NCI-H2107 (cell line): ENCODE data around the gene IL17C.

Source experiments
- DNase-seq: peaks from one replicate; lab custom pipeline; 2025; lab: John Stamatoyannopoulos, UW

IL17C gene

DNA sequence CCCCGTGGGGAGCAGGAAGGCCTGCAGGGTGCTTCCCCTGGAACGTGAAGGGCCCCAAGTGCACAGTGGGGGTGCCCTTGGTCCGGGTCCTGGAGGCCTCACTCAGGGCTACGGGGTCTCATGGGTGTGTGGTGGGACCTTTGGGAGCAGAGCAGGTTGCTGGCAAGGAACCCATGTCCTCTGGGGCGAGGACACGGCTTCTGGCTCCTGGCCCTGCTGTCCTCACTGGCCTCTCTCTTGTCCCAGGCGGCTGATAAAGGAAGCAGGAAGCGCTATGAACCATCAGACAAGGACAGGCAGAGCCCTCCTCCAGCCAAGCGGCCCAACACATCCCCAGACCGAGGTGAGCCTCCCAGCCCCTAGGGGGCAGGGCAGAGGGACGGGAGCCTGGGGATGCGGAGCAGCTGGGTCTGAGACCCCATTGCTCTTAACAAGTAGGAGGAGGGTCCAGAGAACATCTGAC is 9.8 kb upstream of the IL17C start:
- no peak for DNase-seq

DNA sequence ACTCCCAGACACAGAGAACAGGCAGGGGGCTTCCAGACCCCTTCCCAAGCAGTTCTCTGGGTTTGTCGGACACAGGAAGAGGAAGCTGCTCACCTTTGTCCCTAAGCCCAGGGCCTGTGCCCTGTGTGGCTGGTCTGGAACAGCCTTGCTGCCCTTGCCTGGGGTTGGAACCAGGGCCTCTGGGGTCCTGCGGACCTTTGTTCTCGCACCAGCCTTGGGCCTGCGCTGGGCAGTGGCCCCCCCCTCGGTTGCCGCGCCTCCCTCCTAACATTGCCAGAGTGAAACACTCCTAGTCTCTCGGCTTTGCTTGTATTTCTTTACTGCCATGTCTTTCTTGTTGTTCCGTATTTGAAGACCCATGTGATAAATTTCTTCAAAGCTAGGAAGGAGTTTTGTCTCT is 8.5 kb upstream of the IL17C start:
- no peak for DNase-seq

DNA sequence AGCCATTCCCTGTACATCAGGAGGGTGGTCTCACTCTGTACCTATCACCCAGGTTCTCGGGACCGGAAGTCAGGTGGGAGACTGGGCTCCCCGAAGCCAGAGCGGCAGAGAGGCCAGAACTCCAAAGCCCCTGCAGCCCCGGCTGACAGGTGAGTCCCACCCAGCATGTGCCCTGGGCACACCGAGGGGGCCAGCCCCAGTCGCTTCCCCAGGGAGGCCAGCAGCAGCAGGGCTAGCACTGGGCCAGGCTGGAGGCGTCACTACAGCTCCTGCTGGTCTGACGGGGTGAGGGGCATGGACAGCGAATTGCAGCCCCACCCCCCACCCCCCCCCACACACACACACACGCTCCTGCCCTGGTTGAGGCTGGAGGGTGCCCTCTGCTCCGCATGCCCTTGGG is 7.9 kb upstream of the IL17C start:
- no peak for DNase-seq

DNA sequence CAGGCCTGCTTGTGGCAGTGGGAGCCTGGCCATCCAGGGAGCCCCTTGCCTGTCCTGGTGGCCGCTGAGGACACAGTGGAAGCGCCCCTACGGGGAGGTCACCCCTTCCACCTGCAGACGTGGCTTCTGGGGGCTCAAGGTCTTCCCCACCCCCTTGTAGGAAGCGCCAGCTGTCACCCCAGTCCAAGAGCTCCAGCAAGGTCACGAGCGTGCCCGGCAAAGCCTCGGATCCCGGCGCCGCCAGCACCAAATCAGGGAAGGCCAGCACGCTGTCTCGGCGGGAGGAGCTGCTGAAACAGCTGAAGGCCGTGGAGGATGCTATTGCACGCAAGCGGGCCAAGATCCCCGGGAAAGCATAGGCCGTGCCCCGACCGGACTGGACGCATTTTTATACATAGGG is 7.4 kb upstream of the IL17C start:
- DNase-seq, result no peak

DNA sequence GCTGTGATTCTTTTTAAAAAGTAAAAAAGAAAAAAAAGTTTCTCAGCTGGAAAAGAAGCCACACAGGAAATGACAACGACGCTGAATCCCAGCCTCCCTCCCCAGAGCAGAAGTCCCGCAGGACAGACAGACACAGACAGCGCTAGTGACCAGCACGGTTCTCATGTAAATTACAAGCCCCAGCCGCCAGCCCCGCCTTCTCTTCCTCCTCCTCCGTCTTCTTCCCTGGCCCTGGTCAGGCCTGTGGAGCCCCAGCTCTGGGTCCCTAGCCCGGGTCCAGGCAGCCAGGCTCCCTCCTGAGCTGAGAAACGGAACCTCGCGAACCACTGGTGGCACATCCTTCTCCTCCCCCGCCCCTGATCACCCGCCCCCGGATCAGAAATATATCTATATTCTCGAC is 7.0 kb upstream of the IL17C start:
- no peak for DNase-seq

DNA sequence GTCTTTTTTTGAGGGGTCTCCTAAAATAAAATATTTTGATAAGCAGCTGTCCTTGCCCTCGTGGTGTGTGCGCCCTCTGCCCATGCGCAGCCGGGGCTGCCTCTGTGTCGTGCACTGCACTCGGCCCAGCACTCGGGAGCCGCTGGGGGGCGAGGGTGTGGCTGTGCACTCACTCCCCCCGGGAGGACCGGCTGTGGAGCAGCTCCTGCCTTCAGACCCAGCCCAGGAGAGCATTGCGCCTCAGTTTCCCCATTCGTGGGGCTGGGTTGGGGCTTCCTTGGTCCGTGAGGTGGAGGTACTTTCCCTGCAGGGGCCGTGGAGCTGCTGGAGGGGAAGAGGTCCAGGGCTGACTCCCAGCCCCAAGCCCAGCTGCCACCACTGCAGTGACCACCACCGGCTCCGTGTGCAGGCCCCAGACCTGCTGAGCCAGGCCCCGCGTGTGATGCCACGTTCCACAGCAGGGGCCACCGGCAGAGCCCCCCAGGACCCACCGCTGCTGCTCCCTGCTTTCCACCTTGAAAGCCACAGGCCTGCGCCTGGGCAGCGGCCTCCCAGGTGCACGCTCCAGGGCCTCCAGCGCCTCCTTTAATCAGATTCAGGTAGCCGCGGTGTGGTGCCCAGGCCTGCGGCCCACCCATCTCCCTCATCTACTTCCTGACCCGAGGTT is 6.3 kb upstream of the IL17C start:
- no peak for DNase-seq

DNA sequence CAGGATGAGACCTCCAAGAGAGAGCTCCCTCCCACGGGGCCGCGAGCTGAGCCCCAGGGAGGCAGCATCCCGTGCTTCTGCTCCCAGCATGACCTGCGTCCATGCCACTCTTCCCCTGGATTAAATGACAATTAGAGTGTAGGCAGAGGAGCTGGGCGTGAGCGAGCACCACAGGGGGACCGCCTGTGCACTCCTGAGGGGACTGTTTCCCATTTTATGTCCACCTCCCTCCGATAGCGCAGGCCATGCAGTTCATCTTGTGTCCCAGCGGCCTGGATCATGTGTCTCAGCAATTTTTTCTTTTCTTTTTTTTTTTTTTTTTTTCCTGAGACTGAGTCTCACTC is 5.8 kb upstream of the IL17C start:
- DNase-seq, result no peak

DNA sequence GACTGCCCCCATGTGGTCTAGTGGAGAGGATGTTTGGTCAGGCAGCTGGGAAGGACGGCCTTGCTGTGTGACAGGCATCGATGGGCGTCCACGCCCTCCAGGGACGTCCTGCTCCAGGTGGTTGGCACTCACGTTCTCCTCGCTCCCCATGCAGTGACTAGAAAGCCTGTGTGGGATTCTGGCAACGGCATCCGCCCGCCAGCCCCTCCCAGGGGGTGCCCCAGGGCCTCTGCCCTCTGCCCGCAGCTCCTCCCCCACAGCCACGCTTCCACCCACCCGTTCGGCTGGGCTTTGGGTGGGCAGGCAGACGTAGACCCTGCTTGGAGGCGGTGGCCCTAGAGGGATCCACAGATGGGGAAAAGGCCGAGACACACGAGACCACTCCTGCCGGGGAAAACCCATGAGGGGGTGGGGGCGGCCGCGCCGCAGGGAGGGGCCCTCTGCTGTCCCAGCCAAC is 4.7 kb upstream of the IL17C start:
- DNase-seq, result no peak

DNA sequence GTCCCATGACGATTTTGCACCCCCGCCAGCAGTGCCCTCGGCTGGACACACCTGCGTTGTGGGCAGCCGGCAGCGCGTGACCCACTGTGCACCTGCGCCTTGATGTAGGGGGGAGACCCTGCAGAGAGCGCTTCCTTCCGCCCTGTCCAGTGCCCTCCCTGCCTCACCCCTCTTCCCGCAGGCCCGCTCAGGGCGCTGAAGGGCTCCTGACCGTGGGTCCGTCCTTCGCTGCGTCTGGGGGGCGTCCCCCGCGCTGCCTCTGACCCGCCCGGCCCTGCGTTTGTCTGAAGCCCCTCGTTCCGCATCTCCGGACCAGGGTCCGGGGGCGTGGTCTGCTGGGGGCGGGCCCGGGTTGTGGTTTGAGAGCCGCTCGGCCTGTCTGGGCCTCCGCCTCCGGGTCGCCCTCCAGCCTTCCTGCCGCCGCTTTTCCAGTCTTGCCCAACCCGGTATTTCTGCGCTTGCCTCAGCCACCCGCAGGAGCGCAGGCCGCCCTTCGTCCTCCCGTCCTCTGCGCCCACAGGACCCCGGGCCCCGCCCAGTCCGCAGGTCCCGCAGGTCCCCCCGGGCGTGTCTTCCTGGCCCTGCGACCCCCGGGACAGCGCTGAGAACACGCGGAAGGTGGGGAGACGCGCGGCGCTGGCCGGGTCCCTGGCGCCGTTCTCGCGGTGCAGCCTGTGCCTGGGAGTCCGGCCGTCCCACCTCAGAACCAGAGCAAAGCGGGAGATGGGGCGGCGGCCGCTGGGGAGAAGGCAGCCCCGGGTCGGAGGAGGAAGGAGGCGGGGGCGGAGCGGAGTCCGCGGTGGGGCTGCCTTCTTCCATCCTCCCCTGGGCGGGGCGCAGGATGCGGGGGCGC is 4.0 kb upstream of the IL17C start:
- DNase-seq, result no peak

DNA sequence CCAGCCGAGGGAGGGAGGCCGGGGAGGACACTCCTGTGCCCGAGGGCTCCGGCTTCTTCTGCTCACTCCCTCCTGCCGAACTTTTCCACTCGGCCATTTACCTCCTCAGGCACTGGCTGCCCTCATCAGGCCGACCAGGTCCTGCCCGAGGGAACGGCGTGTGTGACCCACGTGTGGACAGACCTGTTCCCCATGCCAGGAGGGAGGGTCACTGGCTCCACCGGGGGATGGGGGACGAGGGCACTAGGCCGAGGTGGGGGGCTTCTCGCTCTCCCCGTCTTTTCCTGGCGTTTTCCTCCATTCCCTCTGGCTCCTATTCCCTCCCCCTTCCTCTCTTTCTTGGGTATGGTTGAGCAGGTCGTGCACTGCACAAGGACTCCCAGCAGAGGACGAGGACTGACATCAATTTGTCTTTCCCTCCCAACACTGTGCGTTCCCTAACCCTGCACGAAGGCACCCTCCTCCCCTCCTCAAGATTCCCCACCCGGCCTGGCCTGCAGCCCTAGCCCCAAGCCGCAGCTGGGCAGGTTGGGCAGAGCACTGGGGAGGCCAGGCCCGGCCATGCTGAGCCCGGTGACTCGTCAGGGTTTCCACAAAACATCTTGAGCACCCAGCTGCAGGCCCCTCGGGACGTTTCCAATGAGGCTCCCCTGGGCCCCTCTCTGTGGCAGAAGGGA is 3.2 kb upstream of the IL17C start:
- no peak for DNase-seq

DNA sequence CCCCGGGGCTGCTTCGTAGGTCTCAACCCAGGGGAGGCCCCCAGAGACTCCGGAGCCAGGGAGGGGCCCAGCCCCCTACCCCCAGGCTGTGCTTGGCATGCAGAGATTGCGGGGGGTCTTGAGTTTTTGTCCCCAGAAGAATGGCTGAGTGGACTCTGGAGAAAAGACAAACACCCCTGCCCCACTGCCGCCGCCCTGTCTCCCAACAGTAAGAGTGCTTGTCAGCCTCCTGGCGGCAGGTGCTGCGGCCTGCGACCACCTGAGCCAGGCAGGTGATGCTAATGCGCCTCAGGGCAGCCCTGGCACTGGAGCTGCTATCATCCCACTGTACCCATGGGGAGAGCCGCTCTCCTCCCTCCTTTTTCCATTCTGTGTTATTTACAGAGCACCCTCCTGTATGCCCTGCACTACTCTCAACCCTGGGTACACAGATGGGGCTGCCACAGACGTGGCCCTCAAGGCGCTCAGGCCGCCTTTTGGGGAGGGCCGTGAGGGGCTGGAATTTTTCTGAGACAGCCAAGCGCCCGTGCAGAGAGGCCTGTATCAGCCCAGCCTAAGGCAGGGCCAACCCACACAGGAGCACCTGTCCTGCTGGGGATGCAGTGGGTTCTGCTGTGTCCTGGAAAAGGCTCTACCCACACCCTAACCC is 2.6 kb upstream of the IL17C start:
- no peak for DNase-seq

DNA sequence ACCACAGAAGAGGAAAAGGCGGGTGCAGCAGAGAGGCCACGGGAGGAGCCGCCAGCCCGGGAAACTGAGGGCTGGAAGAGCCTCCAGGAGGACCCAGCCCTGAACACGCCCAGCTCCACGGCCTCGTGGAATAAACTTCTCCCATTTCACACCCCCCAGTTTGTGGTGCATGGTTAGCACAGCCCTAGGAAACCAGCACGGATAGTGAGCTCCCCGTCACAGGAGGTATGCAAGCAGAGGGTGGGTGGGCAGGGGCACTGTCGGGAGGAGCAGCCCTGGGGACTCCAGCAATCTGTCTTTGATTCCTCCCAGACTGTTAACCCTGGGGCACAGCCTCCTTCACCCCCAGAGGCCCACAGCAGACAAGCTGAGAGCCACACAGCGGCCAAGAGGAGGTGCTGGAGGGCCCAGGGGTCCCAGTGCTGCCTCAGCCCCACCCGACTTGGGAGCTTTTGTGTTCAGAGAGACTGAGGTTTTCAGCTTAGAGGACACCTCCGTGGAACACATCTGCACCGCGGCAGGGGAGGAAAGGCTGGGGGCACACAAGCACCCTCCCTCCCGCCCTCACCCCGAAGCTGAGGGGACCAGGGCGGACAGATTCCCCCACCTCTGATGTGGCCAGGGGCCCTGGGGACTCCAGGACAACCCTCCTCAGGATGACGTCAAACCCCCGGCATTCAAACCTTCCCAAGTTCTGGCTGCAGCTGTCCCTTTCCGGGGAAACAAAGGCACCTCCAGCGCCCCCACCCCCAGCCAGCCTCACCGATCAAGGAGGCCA is 1.7 kb upstream of the IL17C start:
- no peak for DNase-seq

DNA sequence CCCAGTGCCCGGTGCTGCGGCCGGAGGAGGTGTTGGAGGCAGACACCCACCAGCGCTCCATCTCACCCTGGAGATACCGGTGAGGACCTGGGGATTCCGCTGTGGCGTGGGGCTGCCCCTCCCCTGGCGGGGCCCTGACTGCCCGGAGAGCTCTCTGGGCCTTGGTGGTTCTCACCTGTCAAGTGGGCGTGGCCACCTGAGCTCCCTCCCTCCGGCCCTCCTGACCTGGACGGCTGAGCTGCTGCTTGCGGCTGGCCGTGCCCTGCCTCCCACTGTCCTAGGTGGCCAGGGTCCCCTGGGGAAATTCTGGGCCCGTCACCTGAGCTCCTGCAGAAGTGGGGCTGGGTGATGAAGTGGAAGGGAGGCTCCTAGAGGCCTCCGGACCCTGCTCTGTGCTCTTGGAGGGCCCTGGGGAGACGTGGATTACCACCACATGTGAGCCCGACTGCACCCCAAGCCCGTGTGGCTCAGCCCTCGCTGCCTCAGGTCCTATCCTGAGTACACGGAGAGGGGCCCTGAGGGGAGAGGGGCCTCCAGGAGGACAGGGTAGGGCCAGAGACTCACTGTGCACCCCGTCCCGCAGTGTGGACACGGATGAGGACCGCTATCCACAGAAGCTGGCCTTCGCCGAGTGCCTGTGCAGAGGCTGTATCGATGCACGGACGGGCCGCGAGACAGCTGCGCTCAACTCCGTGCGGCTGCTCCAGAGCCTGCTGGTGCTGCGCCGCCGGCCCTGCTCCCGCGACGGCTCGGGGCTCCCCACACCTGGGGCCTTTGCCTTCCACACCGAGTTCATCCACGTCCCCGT is 1.1 kb downstream of the IL17C start:
- DNase-seq, result no peak

DNA sequence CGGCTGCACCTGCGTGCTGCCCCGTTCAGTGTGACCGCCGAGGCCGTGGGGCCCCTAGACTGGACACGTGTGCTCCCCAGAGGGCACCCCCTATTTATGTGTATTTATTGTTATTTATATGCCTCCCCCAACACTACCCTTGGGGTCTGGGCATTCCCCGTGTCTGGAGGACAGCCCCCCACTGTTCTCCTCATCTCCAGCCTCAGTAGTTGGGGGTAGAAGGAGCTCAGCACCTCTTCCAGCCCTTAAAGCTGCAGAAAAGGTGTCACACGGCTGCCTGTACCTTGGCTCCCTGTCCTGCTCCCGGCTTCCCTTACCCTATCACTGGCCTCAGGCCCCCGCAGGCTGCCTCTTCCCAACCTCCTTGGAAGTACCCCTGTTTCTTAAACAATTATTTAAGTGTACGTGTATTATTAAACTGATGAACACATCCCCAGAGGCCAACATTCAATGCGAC is 1.7 kb downstream of the IL17C start:
- DNase-seq, result no peak

DNA sequence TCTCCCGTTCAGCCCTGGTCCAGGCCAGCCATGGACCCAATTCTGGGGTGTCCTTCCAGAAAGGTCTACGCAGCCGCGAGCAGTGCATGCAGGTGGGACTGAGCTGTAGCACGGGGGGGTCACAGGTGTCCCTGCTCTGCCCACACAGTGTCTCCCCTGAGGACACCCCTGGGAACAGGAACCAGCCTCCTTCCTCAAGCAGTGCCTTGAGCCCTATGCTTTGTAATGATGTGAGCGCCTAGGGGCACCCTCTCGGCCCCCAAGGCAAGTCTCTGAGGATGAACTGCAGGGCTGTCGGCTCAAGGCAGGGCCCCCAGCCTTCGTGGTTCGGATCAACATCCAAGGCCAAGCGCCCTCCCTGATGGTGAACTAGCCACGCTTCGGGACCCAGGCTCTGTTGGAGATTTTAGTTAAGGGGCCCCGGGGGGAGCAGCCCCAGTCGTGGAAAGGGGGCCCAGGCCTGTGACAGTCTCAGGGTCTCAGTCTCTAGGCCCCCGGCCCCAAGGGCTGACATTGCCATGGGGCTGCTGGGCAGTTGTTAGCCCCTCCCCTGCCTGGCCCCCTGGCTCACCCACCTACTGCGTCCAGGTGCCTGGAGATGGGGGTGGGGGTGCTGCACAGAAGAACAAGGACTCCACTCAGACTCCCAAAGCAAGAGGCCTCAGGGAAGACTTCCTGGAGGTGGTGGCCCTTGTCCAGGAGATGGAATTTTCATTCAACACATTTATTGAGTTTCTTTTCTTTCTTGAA is 2.3 kb downstream of the IL17C start:
- no peak for DNase-seq

DNA sequence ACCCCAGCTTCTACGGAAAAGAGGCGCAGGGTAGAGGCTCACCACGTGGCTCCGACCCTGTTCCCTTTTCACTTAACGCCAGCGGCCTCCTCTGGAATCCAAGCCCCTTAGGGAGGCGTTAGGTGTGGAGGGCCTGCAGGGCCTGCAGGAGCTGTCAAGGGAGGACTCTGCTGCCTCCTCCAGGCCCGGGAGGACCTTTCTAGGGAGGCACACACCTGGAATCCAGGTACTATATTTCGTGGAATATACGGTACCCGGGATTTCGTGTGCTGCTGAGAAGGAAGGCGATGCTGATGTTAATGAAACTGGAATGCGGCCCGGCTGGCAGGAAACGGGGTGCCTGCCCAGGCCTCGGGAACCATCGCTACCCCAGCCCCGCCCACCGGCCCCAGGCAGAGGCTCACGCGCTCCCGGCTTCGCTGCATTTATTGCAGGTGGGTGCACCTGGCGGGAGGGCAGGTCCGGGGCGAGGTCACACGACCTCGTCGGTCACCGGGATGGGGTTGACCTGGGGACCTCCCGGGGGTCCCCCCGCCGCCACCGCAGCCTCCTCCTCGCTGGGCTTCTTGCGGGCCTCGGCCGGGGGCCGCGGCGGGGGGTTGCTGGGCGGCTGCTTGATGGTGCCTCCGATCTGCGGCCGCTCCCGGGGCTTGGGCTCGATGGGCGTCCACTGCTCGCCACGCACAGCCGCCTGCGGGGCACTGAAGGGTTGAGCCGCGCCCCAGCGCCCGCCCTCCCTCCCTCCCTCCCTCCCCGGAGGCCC is 4.7 kb downstream of the IL17C start:
- no peak for DNase-seq

DNA sequence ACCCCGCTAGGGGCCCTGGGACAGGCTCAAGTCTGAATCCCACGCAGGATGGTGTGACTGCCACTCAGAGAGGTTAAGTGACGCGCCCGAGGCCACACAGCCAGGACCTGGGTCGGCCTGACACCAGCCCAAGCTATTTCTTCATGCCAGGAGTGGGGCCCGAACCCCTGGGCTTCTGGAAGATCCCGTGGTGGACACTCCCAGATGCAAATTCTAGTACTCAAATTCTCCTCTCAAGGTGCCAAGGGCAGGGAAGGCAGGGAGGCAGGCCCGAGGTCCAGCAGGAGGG is 5.2 kb downstream of the IL17C start:
- no peak for DNase-seq

DNA sequence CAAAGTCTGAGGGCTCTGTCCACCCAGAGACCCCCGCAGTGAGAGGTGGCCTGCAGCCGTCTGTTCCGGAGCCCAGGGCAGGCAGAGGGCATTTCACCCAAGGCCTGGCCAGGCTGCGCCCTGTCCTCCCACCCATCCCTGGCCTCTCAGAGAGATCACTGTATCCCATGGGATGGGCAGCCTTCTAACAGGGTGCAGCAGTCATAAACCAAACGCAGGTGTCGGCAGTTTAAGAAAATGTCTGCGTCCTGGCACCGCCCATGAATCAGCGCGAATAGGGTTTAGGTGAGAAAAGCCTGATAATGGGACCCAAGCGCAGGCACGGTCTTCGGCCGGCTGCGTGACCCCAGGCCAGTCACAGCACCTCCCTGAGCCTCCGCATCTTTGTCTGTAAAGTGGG is 7.1 kb downstream of the IL17C start:
- no peak for DNase-seq

DNA sequence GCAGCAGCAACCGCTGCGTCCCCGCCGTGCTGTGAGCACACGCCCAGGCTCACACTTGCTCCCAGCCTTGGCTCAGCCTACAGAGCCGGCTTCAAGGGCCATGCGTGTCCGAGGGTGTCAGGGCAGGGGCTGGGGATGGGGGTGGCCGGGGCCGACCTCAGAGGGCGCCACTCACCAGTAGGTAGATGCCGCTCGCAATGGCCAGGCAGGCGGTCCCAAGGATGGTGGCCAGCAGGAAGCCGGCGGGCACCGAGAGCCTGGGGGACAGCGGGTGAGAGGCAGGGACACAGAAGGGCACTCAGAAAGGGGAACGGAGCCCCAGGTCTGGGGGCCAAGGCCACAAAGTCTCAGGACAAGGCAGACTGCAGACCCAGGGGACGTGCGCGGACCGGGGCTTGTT is 7.6 kb downstream of the IL17C start:
- no peak for DNase-seq
